Activated CD8-positive, alpha-beta memory T cell treated with anti-CD3 and anti-CD28 coated beads for 36 hours (primary cell): ENCODE measurements around the gene ENPP4. TPM values are rescaled to one million over a fixed set of nuclear protein-coding genes. Genes with fewer than 3 reads are reported as not detected.
"Not testable (repeated sequence)": the region's sequence is repeated elsewhere in the genome, so short reads cannot be mapped to it uniquely, and the experiment has no call there.

Experiments used
- CTCF ChIA-PET: fragments of 350-600 bp; sonication (Branson Sonifier 250); formaldehyde crosslinking; loops from one replicate; lab custom pipeline; 2021; ENCODE audit warnings: antibody characterized with exemption; lab: Charles Lee
- POLR2A ChIA-PET: fragments of 350-600 bp; sonication (Branson Sonifier 250); formaldehyde crosslinking; loops from one replicate; lab custom pipeline; 2021; ENCODE audit warnings: antibody characterized with exemption; lab: Charles Lee
- total RNA-seq, 2 experiments: library from RNA; stranded (reverse); gene quantifications; one replicate each; pipeline ENCODE4 v1.2.3, GENCODE V29; 2021

The ENPP4 gene, protein sequence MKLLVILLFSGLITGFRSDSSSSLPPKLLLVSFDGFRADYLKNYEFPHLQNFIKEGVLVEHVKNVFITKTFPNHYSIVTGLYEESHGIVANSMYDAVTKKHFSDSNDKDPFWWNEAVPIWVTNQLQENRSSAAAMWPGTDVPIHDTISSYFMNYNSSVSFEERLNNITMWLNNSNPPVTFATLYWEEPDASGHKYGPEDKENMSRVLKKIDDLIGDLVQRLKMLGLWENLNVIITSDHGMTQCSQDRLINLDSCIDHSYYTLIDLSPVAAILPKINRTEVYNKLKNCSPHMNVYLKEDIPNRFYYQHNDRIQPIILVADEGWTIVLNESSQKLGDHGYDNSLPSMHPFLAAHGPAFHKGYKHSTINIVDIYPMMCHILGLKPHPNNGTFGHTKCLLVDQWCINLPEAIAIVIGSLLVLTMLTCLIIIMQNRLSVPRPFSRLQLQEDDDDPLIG
- 10 to 100 TPM; 11.6 to 12.6 TPM for total RNA-seq

DNA sequence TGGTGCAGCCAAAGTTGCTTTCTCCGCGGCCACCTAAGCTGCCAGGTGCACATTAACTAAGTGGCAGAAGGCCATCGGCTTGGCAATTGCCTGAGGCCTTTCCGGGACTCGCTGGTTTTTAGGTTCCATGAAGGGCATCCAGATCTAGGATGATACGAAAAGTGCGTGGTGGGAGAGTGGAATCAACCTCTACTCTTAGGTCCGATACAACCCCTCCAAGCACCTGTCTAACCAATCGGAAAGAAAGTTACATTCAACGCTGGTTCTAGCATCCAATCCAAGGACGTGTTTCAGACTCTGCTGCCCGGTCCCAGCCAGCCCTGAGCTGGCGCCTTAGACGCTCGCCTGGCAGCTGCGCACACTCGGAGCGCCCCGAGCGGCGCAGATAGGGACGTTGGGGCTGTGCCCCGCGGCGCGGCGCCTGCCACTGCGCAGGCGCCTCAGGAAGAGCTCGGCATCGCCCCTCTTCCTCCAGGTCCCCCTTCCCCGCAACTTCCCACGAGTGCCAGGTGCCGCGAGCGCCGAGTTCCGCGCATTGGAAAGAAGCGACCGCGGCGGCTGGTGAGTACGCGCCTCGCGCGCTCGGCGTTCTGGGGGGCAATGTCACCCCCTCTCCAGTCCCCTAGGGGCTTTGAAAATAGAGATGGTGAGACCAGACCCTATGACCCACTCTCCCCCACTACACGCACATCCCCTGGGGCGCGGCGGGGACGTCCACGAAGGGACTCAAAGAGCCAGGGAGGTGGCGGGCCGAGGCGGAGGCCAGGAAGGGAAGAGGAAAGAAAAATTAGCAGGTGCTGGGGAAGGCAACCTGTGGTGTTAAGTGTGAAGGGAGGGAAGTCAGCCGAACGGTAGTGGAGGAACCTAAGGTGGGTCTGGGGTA, at the start of gene ENPP4:
ENPP4 (plus strand) TSS at position 361 of the 883 bp plus-strand sequence. CDS start 9,595 bp downstream, outside the sequence.
- ChIA-PET CTCF (interaction anchor here (0.6 to 1.2 kb wide), 3 partner anchors 9 to 917 kb away, joined by 3 to 4 read pairs (median 3); no protein-coding TSS in a partner anchor), POLR2A (interaction anchor here (0.5 to 1.0 kb wide), 7 partner anchors 15 to 195 kb away, joined by 3 to 8 read pairs (median 4); no protein-coding TSS in a partner anchor)

DNA sequence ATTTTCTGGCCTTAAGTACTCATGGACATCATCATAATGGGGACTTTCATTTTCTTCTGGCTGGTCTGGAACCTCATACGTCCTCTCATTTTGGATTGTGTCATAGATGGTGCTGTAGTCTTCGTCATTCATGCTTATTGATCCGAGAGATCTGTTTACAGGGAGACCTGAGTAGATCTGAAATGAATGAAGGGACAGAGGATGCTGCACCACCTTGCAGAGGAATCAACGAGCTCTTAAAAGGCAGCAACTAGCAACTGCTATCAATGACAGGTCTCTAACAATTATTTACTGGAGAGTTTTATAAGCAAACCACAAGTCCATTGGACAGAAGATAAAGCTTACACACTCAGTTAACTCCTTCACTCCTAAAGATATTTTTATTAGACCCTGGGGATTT, 49.7 kb upstream of the ENPP4 start:
- CTCF ChIA-PET: interaction anchor here (0.9 to 1.0 kb wide), 2 partner anchors 10 to 37 kb away, joined by 3 read pairs; no protein-coding TSS in a partner anchor
- POLR2A ChIA-PET: no interaction called here

DNA sequence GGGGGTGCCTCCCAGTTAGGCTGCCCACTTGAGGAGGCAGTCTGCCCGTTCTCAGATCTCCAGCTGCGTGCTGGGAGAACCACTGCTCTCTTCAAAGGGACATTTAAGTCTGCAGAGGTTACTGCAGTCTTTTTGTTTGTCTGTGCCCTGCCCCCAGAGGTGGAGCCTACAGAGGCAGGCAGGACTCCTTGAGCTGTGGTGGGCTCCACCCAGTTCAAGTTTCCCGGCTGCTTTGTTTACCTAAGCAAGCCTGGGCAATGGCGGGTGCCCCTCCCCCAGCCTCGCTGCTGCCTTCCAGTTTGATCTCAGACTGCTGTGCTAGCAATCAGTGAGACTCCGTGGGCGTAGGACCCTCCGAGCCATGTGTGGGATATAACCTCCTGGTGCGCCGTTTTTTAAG, 44.1 kb upstream of the ENPP4 start:
- CTCF ChIA-PET, POLR2A ChIA-PET: not testable (repeated sequence)

DNA sequence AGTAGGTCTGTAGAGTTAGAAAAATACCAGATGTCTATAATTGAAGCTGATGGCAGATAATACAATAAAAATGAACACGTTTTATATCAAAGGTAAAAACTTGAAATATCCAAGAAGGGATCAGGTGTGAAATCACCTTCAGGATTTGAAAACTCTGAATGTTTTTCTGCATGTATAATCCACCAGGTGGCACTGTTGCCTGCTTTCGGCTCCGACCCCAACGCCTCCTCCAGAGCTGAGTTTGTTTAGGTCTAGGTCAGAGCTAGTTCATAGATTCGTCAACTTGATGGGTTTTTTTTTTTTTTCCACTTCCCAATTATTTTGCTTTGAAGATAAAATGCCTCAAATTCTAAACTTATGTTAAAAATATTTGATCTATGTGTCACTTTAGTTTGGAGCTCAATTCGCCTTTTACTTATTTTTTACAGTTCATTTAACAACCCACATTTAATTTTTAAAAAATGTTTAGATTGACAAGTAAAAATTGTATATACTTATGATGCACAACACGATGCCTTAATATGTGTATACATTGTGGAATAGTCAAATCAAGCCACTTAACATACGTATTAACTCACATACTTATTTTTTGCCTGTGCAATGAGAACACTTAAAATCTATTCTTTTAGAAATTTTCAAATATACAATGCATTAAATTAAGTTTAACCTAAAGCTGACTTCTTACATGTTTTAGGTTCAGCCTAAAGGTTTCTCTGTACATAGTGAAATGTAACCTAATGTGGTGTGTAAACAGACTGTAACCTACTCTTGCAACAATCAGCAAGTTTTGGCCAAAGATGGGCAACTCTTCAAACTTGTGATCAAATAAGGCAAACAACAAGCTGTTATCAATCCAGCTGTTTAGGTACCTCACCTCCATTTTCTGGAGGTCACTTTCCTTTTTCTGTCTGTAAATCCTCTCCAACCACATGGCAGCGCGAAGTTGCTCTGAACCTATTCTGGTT, 39.4 kb upstream of the ENPP4 start:
- POLR2A ChIA-PET: interaction anchor here (0.6 kb wide), 1 partner anchor 40 kb away, joined by 5 read pairs; no protein-coding TSS in a partner anchor

DNA sequence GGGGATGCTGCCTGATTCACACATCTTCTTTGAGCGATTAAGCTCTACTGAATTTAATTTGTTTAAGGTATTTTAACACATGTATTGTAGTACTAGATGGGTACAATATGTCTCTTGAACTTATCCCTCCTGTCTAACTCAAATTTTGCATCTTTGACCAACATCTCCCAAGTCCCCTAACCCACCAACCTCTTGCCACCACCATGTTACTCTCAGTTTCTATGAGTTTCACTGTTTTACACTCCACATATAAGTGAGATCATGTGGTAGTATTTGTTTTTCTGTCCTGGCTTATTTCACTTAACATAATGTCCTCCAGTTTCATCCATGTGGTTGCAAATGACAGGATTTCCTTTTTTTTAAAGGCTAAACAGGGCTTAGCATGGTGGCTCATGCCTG, 38.7 kb upstream of the ENPP4 start:
- POLR2A ChIA-PET: no interaction called here
- CTCF ChIA-PET: interaction anchor here (0.8 to 2.0 kb wide), 8 partner anchors 19 to 325 kb away, joined by 3 to 8 read pairs (median 4); no protein-coding TSS in a partner anchor

More for the DNA sequence above, 39.4 kb upstream of the ENPP4 start:
- CTCF ChIA-PET: interaction anchor here (0.6 to 2.0 kb wide), 13 partner anchors 10 to 326 kb away, joined by 3 to 8 read pairs (median 4); no protein-coding TSS in a partner anchor

DNA sequence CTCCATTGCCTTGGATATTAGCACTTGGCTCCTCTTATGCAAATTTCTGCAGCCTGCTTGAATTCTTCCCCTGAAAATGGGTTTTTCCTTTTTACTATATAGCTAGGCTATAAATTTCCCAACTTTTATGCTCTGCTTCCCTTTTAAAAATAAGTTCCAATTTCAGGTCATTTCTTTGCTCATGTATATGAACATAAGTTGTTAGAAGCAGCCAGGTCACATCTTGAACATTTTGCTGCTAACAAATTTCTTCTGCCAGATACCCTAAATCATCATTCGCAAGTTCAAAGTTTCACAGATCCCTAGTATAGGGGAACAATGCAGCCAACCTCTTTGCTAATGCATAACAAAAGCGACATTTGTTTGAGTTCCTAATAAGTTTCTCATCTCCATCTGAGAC, 34.5 kb upstream of the ENPP4 start:
- ChIA-PET CTCF (no interaction called here), POLR2A (no interaction called here)

DNA sequence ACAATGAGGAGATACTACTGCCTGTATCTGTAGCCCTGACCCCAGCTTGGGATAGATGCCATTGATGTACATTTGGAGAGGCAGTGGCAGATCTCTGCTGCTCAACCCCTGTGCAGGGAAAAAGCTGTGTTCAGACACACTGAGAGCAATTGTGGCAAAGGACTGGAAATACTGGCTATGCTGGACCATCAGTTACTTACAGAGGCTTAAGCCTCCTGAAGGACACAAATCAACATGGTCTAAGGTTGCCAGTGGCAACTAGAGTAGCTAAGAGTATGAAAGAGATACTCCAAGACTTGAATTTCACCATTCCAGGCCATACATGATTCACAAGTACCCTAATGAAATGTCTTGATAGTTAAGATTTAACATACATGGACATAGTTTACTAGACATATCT, 32.4 kb upstream of the ENPP4 start:
- ChIA-PET POLR2A (no interaction called here), CTCF (no interaction called here)

DNA sequence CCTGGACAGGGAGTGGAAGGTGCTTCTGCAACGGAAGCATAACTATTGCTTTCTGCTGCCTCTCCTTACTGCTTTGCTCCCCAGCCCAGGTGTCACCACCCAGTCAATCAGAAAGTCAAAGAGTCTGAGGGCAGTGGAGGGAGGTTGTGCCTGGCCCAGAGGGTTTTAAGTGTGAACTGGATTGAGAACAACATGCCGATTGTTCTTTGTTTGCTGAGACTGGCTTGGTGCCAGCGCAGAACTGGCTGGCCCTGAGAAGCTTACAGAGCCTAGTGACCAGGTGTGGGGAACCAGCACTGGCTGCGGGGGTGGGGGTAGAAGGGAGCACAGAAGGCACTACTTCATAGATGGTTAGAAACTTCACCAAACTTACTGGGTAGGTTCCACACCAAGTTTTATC, 31.1 kb upstream of the ENPP4 start:
- CTCF ChIA-PET: no interaction called here
- POLR2A ChIA-PET: no interaction called here

DNA sequence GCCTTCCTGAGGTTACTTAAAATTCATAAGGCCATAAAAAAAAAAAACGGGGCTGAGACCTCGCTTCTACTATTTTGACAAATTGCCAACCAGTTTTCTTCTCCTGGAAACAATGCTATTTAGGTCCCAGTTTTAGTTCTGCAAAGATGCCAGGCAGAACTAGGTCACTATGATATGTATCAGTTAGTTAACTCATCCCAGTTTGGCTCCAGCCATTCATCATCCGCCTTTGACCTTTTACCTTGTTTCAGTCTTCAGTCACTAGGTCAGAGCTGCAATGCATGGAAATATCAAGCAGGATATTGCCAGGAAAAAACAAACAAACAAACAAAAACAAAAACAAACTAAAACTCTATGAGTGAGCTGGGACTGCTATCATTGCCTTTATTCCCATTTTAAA, 29.8 kb upstream of the ENPP4 start:
- CTCF ChIA-PET: interaction anchor here (1.2 kb wide), 1 partner anchor 80 kb away, joined by 3 read pairs; no protein-coding TSS in a partner anchor
- POLR2A ChIA-PET: no interaction called here

DNA sequence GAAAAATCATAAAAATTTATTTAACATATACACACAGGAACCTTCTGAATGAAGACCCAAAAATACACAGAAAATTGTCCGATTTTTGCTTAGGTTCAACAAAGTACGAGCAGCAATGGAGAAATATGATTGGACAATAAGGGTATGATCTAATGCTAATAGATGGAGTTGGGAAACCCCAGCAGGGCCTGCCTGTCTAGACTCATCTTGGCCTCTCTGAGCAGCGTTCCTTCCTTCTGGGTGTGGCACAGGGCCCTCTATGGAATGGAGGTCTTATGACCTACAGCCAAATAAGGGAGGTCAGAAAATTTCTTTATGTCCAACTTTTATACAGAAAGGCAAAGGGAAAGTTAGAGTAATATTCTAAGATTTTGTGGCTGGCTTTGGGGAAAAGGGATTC, 27.7 kb upstream of the ENPP4 start:
- ChIA-PET POLR2A (no interaction called here), CTCF (no interaction called here)

DNA sequence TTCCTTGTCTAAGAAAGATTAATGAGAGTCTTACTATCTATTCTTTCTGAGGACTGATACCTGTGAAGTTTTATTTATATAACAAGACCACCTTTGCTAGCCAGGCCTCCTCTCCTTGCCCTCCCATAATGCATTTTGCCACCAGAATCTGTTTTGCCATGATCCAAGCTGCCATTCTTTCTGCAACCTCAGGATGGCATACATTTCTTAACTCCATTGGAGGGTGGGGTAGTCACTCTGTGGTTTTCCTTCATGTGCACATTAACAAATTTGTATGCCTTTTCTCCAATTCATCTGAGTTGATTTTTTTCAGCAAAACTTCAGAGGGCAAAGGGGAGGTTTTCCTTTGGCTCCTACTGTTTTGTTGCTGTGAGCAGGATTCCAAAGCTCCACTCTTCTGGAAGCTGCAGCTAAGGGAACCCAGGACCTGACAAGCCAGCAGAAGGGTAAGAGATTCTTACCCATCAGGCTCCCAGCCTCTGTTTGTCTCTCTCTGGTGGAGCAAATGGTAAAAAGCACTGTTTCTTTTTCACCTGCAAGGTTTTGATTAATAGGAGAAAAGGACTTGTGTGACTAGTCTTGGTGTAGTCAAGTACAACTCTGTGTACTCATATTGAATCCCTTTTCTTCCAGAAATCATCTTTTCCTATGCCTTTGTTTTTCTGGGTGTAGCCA, 26.2 kb upstream of the ENPP4 start:
- ChIA-PET CTCF (interaction anchor here (0.7 kb wide), 1 partner anchor 322 kb away, joined by 3 read pairs; no protein-coding TSS in a partner anchor), POLR2A (no interaction called here)

DNA sequence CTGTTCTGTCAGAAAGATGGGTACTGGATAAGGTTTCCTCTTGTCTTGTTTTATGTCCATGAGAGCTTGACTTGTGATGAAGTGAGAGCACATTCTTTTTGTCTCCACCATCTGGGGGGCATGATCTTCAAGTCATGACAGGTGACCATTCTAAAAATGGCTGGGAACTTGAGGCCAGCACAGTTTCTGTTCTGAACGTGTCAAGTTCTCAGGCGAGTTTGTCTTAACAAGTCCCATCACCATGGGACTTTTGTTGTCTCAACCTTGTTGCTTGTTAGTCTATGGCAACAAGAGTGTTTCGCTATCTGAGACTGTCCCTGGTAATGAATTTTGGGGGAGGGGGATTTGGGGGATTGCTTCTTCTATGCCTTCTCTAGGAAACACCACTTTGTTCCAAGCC, 25.6 kb upstream of the ENPP4 start:
- ChIA-PET CTCF (interaction anchor here (0.6 to 1.9 kb wide), 3 partner anchors 172 to 321 kb away, joined by 3 to 4 read pairs (median 3); no protein-coding TSS in a partner anchor), POLR2A (no interaction called here)

DNA sequence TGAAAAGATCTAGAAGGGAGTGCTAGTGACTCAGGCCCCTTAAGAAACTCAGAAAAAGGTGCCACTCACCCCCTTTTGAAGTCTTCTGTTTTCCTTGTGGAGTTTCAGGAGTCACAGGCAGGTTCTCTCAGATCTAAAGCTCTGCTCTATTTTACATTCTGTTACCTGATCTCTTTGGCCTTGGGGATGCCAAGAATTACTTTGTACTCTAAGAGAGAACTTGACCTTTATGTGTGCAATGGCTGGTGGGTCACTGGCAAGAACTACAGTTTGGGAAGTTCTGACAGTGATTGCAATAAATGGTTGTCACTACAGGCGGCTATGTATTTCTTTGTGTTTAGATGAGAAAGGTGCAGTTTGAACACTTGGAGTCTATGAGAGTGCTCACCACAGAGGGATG, 24.2 kb upstream of the ENPP4 start:
- POLR2A ChIA-PET: no interaction called here
- CTCF ChIA-PET: interaction anchor here (1.9 kb wide), 1 partner anchor 305 kb away, joined by 4 read pairs; no protein-coding TSS in a partner anchor

DNA sequence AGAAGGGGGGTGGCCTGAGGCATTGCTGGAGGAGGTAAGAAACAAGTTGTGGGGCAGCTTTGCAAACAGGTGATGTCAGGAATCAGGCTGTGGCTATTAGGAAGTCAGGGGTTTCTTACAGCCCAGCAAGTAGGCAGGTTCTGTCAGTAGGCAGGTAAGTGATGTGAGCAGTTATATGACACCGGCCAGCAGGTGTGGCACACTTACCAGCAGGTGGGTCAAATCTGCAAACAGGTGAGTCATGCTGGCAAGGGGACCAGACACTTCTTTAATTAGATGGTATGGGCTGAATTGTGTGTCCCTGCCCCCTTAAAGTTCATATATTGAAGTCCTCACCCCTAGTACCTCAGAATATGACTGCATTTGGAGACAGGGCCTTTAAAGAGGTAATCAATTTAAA, 16.4 kb upstream of the ENPP4 start:
- CTCF ChIA-PET: no interaction called here
- POLR2A ChIA-PET: no interaction called here

DNA sequence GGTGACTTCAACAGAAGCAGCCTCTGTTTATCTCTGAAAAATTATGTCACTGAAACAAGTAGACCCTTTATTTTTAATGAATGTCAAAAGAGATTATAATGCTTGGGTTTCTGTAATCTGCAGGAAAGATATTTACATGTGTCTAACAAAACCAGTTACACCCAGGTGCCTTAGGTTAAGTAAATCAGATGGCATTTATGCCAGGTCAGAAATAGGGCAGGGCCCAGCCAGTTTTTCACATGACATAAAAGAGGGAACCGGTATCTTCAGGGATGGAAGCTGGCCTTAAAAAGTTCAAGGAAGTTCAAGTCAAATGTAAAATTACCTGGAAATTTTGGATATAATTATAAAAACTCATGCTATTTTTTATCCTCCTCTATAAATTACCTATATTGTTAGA, 14.2 kb upstream of the ENPP4 start:
- ChIA-PET CTCF (no interaction called here), POLR2A (no interaction called here)

DNA sequence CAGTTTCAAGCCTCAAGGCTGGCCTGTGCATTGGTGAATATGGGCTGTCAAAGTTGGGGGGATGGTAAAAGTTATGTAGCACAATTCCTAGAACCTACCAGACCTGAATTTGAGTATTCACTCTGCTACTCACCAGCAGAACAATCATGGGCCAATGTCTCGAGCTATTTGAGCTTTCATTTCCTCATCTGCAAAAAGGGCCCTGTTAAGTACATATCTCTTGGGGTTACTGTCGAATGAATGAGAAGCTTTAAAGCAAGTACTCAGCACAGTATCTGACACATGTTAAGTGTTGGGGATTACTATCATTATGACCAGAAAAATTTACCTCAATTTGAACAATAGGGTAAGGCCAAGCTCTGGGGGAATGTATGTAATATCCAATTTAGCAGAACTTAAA, 13.5 kb upstream of the ENPP4 start:
- POLR2A ChIA-PET: no interaction called here

DNA sequence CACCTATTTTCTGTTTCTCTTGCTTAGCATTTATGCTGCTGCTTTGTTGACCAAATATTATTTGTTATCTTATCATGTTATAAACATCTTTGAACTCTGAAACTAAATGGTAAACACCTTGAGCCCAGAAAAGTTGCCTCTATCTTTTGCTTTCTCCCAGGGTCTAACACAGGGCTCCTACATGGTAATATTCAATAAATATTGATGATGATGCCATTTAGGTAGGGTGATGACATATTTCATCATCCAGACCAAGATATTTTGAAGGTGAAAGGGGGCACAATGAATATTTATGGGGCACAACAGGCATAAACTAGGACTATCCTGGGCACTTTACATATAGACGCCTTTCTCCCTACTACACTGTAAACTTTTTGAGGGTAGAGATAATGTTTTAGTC, 11.6 kb upstream of the ENPP4 start:
- CTCF ChIA-PET: interaction anchor here (0.6 kb wide), 1 partner anchor 9 kb away, joined by 3 read pairs; no protein-coding TSS in a partner anchor
- POLR2A ChIA-PET: interaction anchor here (0.5 kb wide), 1 partner anchor 47 kb away, joined by 6 read pairs; no protein-coding TSS in a partner anchor

More for the DNA sequence above, 13.5 kb upstream of the ENPP4 start:
- CTCF ChIA-PET: no interaction called here

DNA sequence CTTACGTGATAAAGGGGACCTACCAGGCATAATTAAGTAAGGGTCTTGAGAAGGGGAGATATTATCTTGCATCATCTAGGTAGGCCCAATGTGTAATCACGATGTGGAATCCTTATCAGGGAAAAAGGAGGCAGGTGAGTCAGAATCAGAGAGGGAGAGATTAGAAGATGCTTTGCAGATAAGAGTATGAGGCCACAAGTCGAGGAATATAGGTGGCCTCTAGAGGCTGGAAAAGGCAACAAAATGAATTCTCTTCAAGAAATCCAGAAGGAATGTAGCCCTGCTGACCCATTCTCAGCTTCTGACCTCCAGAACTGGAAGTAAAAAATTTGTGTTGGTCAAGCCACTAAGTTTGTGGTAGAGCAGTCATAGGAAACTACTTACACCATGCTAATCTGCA, 11.0 kb upstream of the ENPP4 start:
- CTCF ChIA-PET: no interaction called here
- POLR2A ChIA-PET: no interaction called here
